Measurements from ENCODE around the gene KCND3. TPM values are rescaled to one million over a fixed set of nuclear protein-coding genes. Genes with fewer than 3 reads are reported as not detected.
A peak's percentile ranks its signal among the peaks of the same experiment; 100 is the strongest.

Gene KCND3
- total RNA-seq, 1 donor from 2014 or later, result 0.43 TPM

GRCh38 chr1:111958075-111958474 is 31.4 kb downstream of the KCND3 start:
- peaks cover 8% of the 10 kb centered on the region for H3K9me3 Mint-ChIP-seq (ENCODE audit: unreplicated experiment)
- H3K27ac ChIP-seq (ENCODE audit: low read depth, low read length), result no peak overlapping the region
- H3K4me3 ChIP-seq (ENCODE audit: insufficient read depth, low read depth, low read length), result no peak overlapping the region
- no peaks in the 10 kb centered on the region for H3K4me1 Mint-ChIP-seq (ENCODE audit: low read depth, unreplicated experiment)
- TF ChIP-seq EZH2 (IDR thresholded peaks at IDR 0.05; ENCODE audit: insufficient read depth, low read length) (no peak), CTCF (IDR thresholded peaks at IDR 0.05; ENCODE audit: insufficient read depth, low read depth, low read length) (no peak)
- DNase-seq (ENCODE audit: low read depth) (no peak), FAIRE-seq (no peak)
- H3K27me3 Mint-ChIP-seq (ENCODE audit: low read depth, unreplicated experiment), result peaks cover 66% of the 10 kb centered on the region
- H3K9me3 ChIP-seq (ENCODE audit: insufficient read depth, low read depth, low read length), result no peaks in the 10 kb centered on the region
- no peak overlapping the region for H2AFZ ChIP-seq (ENCODE audit: low read depth, low read length)
- no peaks in the 10 kb centered on the region for H3K27me3 ChIP-seq (ENCODE audit: insufficient read depth, low read length)
- H3K9ac ChIP-seq (ENCODE audit: low read length), result no peak overlapping the region
- no peak overlapping the region for H3K27ac Mint-ChIP-seq (ENCODE audit: unreplicated experiment)
- no peaks in the 10 kb centered on the region for H3K36me3 Mint-ChIP-seq (ENCODE audit: low read depth, unreplicated experiment)
- no peaks in the 10 kb centered on the region for H4K20me1 ChIP-seq (ENCODE audit: insufficient read depth, low read length)
- H3K4me1 ChIP-seq (ENCODE audit: insufficient read depth, low read length), result no peaks in the 10 kb centered on the region
- no peak overlapping the region for H3K4me3 Mint-ChIP-seq (ENCODE audit: unreplicated experiment)
- H3K36me3 ChIP-seq (ENCODE audit: insufficient read depth, low read length), result no peaks in the 10 kb centered on the region
- H3K79me2 ChIP-seq (ENCODE audit: insufficient read depth, low read length), result no peaks in the 10 kb centered on the region
- no peak overlapping the region for H3K4me2 ChIP-seq (ENCODE audit: low read length)

- Histone ChIP-seq H3K36me3 (ENCODE audit: insufficient read depth, low read length) (no peaks in the 10 kb centered on the region), H4K20me1 (ENCODE audit: insufficient read depth, low read length) (no peaks in the 10 kb centered on the region), H3K9ac (ENCODE audit: low read length) (no peak overlapping the region), H3K4me2 (ENCODE audit: low read length) (no peak overlapping the region), H3K4me1 (ENCODE audit: insufficient read depth, low read length) (no peaks in the 10 kb centered on the region), H3K27ac (ENCODE audit: low read depth, low read length) (no peak overlapping the region), H2AFZ (ENCODE audit: low read depth, low read length) (no peak overlapping the region), H3K9me3 (ENCODE audit: insufficient read depth, low read depth, low read length) (no peaks in the 10 kb centered on the region), H3K4me3 (ENCODE audit: insufficient read depth, low read depth, low read length) (no peak overlapping the region), H3K79me2 (ENCODE audit: insufficient read depth, low read length) (no peaks in the 10 kb centered on the region), H3K27me3 (ENCODE audit: insufficient read depth, low read length) (no peaks in the 10 kb centered on the region)
- Mint-ChIP-seq H3K36me3 (ENCODE audit: low read depth, unreplicated experiment) (no peaks in the 10 kb centered on the region), H3K27me3 (ENCODE audit: low read depth, unreplicated experiment) (peaks cover 72% of the 10 kb centered on the region), H3K27ac (ENCODE audit: unreplicated experiment) (no peak overlapping the region), H3K9me3 (ENCODE audit: unreplicated experiment) (peaks cover 8% of the 10 kb centered on the region), H3K4me1 (ENCODE audit: low read depth, unreplicated experiment) (no peaks in the 10 kb centered on the region), H3K4me3 (ENCODE audit: unreplicated experiment) (no peak overlapping the region)
- DNase-seq (ENCODE audit: low read depth), result no peak
- TF ChIP-seq EZH2 (IDR thresholded peaks at IDR 0.05; ENCODE audit: insufficient read depth, low read length) (no peak), CTCF (IDR thresholded peaks at IDR 0.05; ENCODE audit: insufficient read depth, low read depth, low read length) (no peak)
- no peak for FAIRE-seq
These were observed 33.2 kb downstream of the KCND3 start for GRCh38 chr1:111956155-111956771.

GRCh38 chr1:111955755-111956154 is 33.7 kb downstream of the KCND3 start:
- H3K9me3 Mint-ChIP-seq (ENCODE audit: unreplicated experiment), result peaks cover 8% of the 10 kb centered on the region
- H3K27ac ChIP-seq (ENCODE audit: low read depth, low read length), result no peak overlapping the region
- FAIRE-seq, result no peak
- no peak overlapping the region for H3K4me3 Mint-ChIP-seq (ENCODE audit: unreplicated experiment)
- H3K9me3 ChIP-seq (ENCODE audit: insufficient read depth, low read depth, low read length), result no peaks in the 10 kb centered on the region
- no peaks in the 10 kb centered on the region for H3K4me1 ChIP-seq (ENCODE audit: insufficient read depth, low read length)
- peak; percentile 12 for DNase-seq (ENCODE audit: low read depth)
- H3K36me3 ChIP-seq (ENCODE audit: insufficient read depth, low read length), result no peaks in the 10 kb centered on the region
- no peaks in the 10 kb centered on the region for H3K79me2 ChIP-seq (ENCODE audit: insufficient read depth, low read length)
- no peak overlapping the region for H3K4me3 ChIP-seq (ENCODE audit: insufficient read depth, low read depth, low read length)
- H3K9ac ChIP-seq (ENCODE audit: low read length), result no peak overlapping the region
- H3K4me2 ChIP-seq (ENCODE audit: low read length), result no peak overlapping the region
- no peaks in the 10 kb centered on the region for H3K4me1 Mint-ChIP-seq (ENCODE audit: low read depth, unreplicated experiment)
- H3K27me3 Mint-ChIP-seq (ENCODE audit: low read depth, unreplicated experiment), result peaks cover 70% of the 10 kb centered on the region
- no peaks in the 10 kb centered on the region for H3K27me3 ChIP-seq (ENCODE audit: insufficient read depth, low read length)
- TF ChIP-seq EZH2 (IDR thresholded peaks at IDR 0.05; ENCODE audit: insufficient read depth, low read length) (no peak), CTCF (IDR thresholded peaks at IDR 0.05; ENCODE audit: insufficient read depth, low read depth, low read length) (no peak)
- no peak overlapping the region for H2AFZ ChIP-seq (ENCODE audit: low read depth, low read length)
- no peaks in the 10 kb centered on the region for H4K20me1 ChIP-seq (ENCODE audit: insufficient read depth, low read length)
- no peak overlapping the region for H3K27ac Mint-ChIP-seq (ENCODE audit: unreplicated experiment)
- H3K36me3 Mint-ChIP-seq (ENCODE audit: low read depth, unreplicated experiment), result no peaks in the 10 kb centered on the region

Data from astrocyte (in vitro differentiated cells and primary cell).